AG04449 (cell line): ENCODE results near the gene GBX2.

Experiments
- CTCF ChIA-PET: fragments of 350-600 bp; formaldehyde crosslinking; extraction: SDS; loops from one replicate; lab custom pipeline; 2021; ENCODE audit warnings: antibody characterized with exemption; lab: Yijun Ruan, JAX
- POLR2A ChIA-PET: fragments of 400-600, 350-600 bp; formaldehyde crosslinking; extraction: SDS; loops from one replicate; lab custom pipeline; 2020; ENCODE audit warnings: antibody characterized with exemption, inconsistent platforms; lab: Yijun Ruan, JAX
- DNase-seq: peaks from one replicate; pipeline ENCODE4 v3.0.0-alpha.2; 2010; ENCODE audit warnings: low read depth, low spot score
- H3K4me3 ChIP-seq: 2 replicates; pipeline ENCODE4 v1.5.1; 2011; ENCODE audit warnings: low read depth, mild to moderate bottlenecking, control low read depth, low read length
- CTCF ChIP-seq: IDR thresholded peaks from one replicate; pipeline ENCODE4 v1.5.1; 2011; ENCODE audit warnings: mild to moderate bottlenecking, moderate library complexity, low read length, control low read depth, inconsistent platforms; ENCODE audit not compliant: insufficient read depth; ENCODE audit errors: missing control alignments

GBX2 gene

GRCh38 chr2:236127010-236127409, 41.2 kb downstream of the GBX2 start:
- no peak for TF ChIP-seq CTCF
- CTCF ChIA-PET, result interaction anchor here (0.7 to 1.7 kb wide), 3 partner anchors 34 to 53 kb away, joined by 3 to 4 read pairs (median 3); no protein-coding TSS in a partner anchor
- POLR2A ChIA-PET, result no interaction called here
- no peak overlapping the region for H3K4me3 ChIP-seq
- DNase-seq, result no peak

- no peak for TF ChIP-seq CTCF
- CTCF ChIA-PET, result no interaction called here
- no peak for DNase-seq
- POLR2A ChIA-PET, result no interaction called here
- no peak overlapping the region for H3K4me3 ChIP-seq
Observed at GRCh38 chr2:236125541-236125940, 42.6 kb downstream of the GBX2 start.

- H3K4me3 ChIP-seq, result no peak overlapping the region
- TF ChIP-seq CTCF, result no peak
- CTCF ChIA-PET, result no interaction called here
- POLR2A ChIA-PET, result no interaction called here
- no peak for DNase-seq
Observed at GRCh38 chr2:236124182-236124893, 43.8 kb downstream of the GBX2 start.

GRCh38 chr2:236123716-236124115, 44.5 kb downstream of the GBX2 start:
- DNase-seq, result no peak
- H3K4me3 ChIP-seq, result no peak overlapping the region
- POLR2A ChIA-PET, result no interaction called here
- TF ChIP-seq CTCF, result no peak
- CTCF ChIA-PET, result no interaction called here

- no peak for DNase-seq
- no peak for TF ChIP-seq CTCF
- H3K4me3 ChIP-seq, result no peak overlapping the region
- ChIA-PET CTCF (no interaction called here), POLR2A (no interaction called here)
Observed at GRCh38 chr2:236122236-236122635, 46.0 kb downstream of the GBX2 start.

GRCh38 chr2:236121546-236121945, 46.6 kb downstream of the GBX2 start:
- DNase-seq, result no peak
- ChIA-PET CTCF (no interaction called here), POLR2A (no interaction called here)
- no peak for TF ChIP-seq CTCF
- no peak overlapping the region for H3K4me3 ChIP-seq
